NCI-H187 treated with DMSO at 0.1 percent for 48 hours (cell line): ENCODE measurements around the gene ANO7.
"Not testable (repeated sequence)": the region's sequence is repeated elsewhere in the genome, so short reads cannot be mapped to it uniquely, and the experiment has no call there.

Experiments used
- DNase-seq: peaks from one replicate; lab custom pipeline; 2025; lab: John Stamatoyannopoulos, UW

ANO7 gene

DNA sequence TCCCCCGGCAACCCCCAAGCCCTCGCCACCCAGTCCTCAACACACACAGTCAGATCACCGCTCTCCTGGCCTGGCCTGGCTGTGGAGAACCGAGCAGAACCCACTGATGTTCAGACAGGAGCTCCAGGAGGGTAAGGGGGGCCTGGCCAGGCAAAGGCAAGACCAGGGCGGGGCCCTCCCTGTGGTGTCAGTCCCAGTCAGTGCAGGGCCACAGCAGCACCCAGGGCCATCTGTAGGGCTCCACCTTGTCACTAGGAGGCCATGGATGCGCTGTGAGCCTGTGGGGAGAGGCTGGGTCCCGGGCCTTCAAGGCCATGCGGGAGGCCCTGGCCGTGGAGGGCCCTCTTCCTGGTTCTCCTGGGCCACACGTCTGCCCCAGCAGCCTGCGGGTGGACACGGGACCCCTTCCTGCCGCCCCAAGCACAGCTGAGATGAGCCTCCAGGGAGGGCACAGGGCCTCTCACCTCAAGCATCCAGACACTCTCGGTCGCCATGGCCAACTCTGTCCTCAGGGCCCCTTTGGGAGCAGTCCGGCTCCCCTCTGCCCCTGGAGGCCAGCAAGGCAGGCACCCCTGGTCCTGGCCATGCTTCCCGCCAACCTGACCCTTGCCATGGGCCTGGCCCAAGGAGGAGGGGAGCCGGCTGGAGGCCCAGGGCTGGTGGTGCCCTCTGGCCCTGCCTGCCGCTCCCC is 2.0 kb downstream of the ANO7 start:
- no peak for DNase-seq

DNA sequence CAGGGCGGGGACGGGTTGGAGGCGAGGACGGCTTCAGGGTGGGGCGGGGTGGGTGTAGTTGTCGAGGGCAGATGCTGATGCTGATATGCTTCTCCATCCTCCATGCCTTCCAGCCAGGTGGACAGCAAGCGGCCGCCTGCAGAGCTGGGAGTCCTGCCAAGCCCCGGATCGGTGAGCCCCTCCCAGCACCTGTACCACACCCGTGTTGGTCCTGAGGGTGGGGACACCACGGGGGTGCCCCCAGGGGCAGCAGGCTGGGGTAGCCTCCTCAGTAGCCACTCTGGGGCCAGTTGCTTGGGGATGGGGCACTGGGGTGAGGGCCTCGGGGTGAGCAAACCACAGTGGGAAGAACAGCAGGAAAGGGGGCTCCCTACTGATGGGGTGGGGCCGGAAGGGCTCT is 2.6 kb downstream of the ANO7 start:
- DNase-seq: no peak

DNA sequence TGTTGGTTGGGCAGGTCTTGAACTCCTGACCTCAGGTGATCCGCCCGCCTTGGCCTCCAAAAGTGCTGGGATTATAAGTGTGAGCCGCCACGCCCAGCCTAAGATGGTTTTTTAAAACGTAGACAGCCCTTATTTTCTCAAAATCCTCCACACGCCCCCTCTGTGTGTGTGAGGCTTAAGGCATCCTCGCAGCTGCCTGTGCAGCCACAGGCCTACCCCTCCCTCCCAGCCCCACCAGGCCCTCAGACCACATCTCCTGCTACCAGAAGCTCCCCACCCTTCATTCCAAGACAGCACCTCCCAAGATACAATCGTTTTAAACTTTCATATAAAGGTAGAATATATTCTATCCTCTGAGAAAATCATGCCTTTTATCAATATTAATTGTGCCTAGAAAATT is 4.8 kb downstream of the ANO7 start:
- DNase-seq: no peak

DNA sequence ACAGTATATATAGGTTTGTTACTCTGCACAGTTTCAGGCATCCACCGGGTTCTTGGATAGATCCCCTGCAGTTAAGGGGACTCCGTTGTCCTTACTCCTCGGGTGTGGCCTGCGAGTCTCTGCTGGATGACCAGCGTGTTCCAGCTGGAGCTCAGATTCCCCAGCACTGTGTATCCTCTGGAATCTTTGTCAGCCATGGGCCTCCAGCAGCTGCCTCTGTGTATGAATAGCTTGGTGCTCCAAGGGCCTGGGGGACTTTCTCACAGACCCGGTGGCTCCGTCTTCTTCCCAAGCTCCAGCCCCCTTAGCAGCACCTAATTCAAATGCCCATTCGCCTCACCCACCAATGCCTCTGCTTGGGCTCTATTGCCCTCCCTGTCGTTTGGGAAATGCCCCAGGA is 6.3 kb downstream of the ANO7 start:
- DNase-seq: no peak

DNA sequence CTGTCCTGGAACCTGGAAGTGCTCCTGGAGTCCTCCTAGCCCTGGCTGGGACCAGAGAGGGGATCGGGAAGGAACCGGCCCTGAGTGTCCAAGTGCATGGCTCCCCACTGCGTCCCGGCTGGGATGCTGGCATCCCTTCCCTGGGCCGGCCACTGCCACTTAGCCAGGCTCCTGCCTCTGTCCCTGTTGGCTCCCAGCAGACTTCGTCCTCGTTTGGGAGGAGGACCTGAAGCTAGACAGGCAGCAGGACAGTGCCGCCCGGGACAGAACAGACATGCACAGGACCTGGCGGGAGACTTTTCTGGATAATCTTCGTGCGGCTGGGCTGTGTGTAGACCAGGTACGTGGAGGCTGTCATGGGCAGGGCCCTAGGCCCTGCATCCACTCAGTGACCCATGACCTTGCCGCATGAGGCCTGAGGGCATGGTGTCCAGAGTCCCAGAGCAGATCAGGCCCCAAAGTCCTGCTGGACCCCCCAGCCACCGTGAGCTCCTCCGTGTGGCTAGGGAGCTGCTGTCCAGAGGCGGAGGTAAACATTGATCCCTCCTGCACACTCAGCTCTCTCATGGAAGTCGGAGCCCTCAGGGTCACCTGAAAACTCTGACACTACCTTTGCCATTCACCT is 7.1 kb downstream of the ANO7 start:
- no peak for DNase-seq

DNA sequence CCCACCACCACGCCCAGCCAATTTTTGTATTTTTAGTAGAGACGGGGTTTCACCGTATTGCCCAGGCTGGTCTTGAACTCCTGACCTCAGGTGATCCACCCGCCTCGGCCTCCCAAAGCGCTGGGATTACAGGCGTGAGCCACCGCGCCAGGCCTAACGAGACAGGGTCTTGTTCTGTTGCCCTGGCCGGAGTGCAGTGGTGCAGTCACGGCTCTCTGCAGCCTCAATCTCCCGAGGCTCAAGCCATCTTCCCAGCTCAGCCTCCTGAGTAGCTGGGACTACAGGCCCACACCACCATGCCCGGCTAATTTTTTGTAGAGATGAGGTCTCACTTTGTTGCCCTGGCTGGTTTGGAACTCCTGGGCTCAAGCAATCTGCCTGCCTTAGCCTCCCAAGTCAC is 8.8 kb downstream of the ANO7 start:
- not testable (repeated sequence) for DNase-seq

DNA sequence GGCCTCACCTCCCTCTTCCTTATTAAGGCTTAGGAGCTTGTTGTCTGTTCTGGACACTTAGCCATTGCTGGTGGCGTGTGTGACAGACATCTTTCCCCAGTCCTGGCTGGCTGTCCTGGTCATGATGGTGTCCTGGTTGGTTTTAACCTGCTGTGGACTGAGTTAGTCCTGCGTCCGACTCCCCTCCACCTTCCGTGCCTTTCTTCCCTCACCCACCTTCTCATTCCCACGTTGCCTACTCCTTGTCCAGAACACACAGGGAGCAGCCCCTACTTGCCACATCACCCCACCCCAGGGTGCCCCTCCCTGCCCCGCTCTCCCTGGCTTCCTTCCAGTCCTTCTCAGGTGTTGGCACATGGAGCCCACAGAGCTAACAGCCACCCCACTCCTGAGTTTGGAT is 9.5 kb downstream of the ANO7 start:
- no peak for DNase-seq

DNA sequence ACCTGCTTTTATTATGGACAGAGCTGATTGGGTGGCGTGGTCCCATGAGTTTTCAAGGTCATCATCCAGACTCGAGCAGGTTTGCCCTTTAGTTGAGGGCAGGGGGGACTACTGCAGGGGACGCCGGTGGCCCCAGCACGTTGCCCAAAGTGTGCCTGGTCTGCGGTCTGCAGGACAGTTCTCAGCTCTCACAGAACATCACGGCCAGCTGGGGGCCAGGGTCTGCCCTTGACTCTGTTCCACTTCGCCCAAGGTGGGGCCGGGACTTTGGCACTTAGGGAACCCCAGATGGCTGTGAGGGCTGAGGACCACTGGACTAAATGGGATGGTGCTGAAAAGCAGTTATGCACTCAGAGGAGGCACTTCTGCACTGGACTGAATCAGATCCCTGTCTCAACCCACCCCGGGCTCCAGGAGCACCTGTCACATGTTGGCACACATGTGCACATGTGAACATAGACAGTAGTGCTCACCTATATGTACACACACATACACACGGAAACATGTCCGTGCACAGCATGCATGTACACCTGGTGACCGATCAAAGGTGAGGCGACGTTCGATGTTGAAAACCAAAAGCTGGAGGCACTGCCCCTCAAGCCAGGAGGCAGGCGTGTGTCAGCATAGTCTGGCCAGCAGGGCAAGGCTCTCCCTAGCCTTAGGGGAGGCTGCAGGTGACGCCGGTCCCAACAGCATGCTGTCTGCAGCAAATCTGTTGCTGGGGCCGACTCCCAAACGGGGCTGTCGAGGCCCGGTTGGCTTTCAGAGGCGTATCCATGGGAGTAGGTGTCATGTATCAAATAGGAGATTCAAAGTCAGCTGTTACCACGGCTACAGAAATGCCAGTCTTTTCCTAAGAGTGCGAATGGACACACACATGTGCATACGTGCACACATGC is 10.2 kb downstream of the ANO7 start:
- DNase-seq: no peak

DNA sequence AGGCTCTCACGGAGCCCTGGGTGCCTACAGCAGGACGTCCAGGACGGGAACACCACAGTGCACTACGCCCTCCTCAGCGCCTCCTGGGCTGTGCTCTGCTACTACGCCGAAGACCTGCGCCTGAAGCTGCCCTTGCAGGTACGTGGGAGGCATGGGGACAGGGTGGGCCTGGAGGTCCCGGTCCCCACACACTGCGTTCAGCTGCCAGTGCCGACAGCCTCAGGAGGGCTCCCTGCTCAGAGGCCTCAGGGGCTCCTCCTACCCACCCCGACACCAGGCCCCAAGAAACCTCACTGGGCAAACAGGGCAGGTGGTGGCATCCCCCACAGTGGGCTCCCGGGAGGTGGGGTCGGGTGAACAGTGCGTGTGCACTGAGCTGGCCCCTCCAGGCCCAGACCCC is 10.8 kb downstream of the ANO7 start:
- DNase-seq: no peak

DNA sequence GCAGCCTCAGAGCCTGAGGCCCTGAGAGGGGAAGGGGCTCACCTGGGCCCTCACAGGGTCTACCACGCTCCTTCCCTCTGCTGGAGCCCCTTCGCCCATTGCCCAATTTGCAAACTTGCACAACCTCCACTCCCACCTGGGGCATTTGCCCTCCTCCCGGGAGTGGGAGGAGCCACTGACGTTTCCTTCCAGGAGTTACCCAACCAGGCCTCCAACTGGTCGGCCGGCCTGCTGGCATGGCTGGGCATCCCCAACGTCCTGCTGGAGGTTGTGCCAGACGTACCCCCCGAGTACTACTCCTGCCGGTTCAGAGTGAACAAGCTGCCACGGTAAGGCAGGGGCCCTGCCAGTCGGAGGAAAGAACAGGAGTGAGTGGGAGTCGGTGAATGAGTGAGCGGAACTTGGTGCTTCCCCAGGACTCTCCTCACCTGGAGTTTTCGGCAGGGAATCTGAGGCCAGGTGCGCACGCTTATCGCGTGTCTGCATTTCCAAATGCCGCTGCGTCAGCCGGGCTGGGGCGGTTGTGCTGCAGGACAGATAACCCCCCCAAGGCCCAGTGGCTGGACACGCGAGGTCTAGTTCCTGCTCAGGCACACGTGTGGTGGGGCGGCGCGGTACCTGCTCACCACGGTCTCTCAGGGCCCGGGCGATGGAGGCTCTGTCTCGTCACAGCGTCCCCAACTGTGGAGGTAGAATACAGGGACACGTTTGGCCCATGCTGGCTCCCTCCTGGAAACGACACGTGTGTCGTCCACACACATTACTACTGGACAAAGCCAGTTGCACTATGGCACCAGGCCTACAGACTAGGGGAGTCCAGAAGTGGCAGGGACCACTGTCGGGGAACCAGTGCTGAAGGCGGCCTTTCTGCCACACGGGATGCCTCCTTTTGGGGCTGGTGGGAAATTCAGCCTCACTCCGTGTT is 11.7 kb downstream of the ANO7 start:
- no peak for DNase-seq

DNA sequence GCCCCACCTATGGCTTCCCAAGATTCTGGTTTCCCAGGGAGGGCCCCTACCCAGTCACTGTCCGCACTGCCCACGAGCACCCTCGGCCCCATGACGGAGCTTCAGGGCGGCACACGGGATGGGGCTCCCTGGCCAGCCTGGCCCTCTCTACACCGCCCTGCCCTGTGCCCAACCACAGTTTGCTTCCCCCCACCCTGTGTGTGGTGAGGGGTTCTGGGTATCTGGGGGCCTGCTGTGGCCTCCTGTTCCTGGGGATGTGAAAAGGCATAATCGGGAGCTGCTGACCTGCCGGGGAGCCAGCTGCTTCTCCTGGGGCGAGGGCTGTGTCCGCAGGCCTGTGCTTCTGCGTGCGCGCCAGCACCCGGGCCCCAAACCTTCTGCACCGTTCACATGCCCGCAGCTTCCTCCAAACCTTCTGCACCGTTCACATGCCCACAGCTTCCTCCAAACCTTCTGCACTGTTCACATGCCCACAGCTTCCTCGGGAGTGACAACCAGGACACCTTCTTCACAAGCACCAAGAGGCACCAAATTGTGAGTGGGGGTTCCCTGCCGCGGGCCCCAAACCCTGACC is 12.4 kb downstream of the ANO7 start:
- DNase-seq: no peak

DNA sequence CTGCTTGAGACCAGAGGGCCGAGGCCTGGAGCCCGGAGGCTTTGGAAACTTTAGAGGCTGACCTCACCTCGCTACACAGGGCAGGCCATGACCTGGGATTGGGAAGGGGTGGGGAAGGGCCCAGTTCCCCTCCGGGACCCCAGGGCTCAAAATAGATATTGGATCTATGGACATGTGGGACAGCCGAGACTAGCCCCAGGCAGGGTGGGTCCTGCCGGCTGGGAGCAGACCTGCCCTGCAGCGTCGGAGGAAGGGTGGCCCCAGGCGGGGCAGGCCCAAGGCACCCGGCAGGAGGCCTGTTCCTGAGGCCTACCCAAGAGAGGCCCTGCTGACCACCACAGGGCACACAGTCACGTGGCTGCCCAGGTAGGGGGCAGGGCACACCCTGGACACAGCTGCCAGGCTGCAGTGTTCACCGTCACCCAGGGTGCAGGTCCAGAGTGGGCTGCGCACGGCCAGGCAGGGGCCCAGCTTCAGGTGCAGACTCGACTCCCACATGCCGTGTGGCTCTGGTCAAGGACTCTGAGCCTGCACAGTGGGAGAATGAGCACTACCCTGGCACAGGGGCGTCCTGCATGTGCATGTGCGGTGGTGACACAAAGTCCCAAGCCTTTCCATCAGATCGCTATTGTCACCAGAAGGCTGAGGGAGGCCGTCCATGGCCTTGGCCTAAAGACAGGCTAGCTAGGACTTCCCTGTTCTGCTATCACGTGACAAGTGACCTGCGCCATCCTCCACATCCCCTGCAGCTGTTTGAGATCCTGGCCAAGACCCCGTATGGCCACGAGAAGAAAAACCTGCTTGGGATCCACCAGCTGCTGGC is 13.2 kb downstream of the ANO7 start:
- DNase-seq: no peak

DNA sequence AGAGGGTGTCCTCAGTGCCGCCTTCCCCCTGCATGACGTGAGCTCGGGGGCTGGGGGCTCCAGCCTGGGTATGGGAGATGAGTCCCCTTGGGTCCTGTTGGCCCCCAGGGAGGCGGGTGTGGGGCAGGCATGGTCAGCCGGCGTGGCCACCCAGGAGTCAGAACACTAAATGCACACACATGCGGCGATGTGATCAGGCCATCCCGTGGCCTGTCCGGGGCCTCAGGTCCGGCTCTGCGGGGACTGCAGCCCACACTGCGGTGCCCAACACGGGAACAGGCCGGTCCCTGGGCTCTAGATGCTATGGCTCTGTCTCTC is 13.8 kb downstream of the ANO7 start:
- no peak for DNase-seq

DNA sequence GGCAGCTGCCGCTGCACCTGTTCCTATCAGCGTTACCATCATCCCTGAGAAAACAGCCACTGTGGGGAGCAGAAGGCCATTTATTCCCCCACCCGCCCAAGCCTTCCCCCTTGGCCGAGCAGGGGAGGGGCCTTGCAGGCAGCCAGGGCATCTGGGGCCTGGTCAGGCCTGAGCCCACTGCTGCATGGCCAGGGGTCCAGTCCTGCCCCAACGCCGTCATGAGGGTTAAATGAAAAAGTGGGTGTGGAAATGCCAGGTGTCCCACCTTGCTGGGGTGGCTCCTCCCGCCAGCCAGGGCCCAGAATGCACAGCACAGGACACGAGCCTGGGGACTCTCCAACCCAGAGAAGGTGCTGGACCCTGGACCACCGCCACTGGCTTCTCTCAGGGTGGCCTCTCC is 14.2 kb downstream of the ANO7 start:
- DNase-seq: no peak

DNA sequence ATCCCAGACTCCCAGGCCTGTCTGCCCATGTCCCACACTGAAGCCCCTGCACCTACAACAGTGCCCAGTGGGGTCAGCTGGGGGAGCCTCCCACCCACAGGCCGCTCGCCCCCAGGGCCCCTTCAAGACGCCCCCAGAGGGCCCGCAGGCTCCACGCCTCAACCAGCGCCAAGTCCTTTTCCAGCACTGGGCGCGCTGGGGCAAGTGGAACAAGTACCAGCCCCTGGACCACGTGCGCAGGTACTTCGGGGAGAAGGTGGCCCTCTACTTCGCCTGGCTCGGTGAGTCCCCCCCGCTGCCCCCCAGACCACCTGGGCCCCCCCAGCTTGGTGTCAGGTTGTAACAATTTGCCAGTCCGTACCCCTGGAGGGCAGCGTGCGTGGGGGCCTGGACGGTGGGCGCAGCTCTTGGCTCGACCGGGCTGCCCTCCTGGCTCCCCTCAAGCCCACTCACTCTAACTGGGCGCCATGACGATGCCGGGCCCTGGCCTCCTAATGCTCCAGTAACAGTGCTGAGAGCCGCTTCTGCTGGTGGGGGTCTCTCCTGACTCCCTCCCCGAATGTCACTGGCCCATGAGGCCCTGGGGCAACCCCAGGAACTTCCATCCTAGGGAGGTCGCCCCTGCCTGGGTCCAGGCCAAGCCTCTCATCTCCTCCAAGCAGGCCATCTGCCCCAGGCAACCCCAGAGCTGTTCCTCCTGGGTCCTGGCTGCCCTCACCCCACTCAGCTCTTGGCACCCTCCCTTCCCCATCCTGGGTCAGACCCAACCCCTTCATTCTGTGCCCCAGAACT is 14.9 kb downstream of the ANO7 start:
- no peak for DNase-seq

DNA sequence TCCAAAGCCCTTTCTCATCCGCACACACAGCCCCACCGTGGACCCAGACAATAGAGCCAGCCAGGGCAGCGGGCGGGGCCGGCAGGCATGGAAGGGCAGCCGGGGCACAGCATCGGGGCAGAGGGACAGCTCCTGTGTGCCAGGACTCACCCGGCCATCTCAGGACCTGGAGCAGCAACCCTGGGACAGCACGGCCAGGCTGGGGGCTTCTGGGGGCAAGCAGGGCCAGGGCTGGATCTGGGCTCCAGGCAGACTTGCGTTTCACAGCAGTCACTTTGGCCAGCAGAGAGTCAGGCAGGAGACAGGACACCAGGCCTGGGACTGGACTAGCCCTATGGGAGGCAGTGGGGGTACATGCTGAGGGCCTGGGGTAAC is 15.5 kb downstream of the ANO7 start:
- DNase-seq: no peak

DNA sequence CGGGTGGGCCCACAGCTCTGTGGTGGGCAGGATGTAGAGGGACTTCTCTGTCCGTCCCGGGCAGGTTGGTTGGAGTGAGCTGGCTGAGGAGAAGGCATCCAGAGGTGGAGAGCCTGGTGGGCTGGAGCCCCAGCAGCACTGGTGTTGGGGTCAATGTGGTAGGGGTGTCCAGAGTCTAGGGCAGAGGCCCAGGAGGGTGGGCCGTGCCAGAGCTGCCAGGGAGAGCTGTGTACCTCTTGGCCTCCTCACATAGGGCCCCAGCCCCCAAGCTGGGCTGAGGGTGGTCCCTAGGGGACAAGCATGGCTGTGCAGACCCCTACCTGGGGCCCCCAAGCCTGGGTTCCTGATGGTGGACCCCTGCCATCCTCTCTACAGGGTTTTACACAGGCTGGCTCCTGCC is 16.0 kb downstream of the ANO7 start:
- DNase-seq: no peak

DNA sequence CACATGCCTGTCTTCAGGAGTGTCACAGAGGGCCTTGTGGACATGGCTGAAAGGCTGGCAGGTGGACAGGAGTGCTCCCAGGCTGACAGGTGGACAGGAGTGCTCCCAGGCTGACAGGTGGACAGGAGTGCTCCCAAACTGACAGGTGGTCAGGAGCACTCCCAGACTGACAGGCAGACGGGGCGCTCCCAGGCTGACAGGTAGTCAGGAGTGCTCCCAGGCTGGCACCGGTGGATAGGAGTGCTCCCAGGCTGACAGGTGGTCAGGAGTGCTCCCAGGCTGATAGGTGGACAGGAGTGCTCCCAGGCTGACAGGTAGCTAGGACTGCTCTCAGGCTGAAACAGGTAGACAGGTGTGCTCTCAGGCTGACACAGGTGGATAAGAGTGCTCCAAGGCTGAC is 16.6 kb downstream of the ANO7 start:
- DNase-seq: no peak

DNA sequence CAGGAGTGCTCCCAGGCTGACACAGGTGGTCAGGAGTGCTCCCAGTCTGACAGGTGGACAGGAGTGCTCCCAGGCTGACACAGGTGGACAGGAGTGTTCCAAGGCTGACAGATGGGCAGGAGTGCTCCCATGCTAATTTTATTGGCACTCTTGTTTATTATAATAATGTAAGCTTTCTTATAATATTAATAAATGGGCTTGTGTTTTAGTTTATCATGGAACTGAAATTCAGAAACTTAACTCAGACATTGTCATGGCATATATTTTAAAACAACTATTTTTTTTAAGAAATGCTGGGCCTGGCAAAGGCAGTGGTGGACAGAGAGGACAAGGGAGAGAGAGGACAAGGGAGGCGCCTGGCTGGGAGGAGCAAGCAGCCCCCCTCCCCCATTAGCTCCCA is 18.7 kb downstream of the ANO7 start:
- DNase-seq: no peak

DNA sequence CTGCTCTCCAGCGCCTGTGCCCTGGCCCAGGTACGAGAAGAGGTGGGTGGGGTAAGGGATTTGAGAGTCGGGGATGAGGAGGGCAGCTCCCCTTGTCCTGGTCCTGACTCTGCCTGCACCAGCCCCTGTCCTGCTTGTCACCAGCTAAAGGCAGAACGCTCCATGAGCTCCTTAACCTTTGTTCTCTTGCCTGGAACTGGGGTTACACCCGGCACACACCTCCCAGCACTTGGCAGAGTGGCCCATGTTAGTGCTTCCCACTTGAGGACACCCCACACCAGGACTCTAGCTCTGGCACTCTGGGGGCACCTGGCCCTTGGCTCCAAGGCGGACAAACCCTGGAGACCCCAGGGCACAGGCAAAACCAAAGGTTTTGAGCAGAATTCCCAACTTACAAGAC is 19.2 kb downstream of the ANO7 start:
- DNase-seq: no peak
